ENCODE results near the gene CAPG.
A peak's percentile ranks its signal among the peaks of the same experiment; 100 is the strongest.
"Not testable (repeated sequence)": the region's sequence is repeated elsewhere in the genome, so short reads cannot be mapped to it uniquely, and the experiment has no call there.

The CAPG gene

GRCh38 chr2:85419009-85419675, 9.0 kb upstream of the CAPG start:
- no peak for DNase-seq

- DNase-seq = peak; percentile 80
Measured at GRCh38 chr2:85418132-85419008, 8.2 kb upstream of the CAPG start, which contains the start of gene SH2D6. TSS of gene SH2D6 (plus strand) at chr2:85418714. CDS start at chr2:85429466, 10,752 bp downstream.

GRCh38 chr2:85415980-85416650, 5.9 kb upstream of the CAPG start:
- DNase-seq = peak; percentile 96

- peak; percentile 98 for DNase-seq
Measured at GRCh38 chr2:85414761-85415553, 4.8 kb upstream of the CAPG start.

- not testable (repeated sequence) for DNase-seq
Measured at GRCh38 chr2:85414421-85414759, 4.2 kb upstream of the CAPG start.

- DNase-seq = peak; percentile 87
Measured at GRCh38 chr2:85413592-85414420, 3.6 kb upstream of the CAPG start.

- no peak for DNase-seq
Measured at GRCh38 chr2:85411405-85411748, 1.2 kb upstream of the CAPG start.

- peak; percentile 63 for DNase-seq
Measured at GRCh38 chr2:85410584-85411404, 628 bp upstream of the CAPG start.

GRCh38 chr2:85405201-85406059, 4.7 kb downstream of the CAPG start:
- DNase-seq = peak; percentile 97

- DNase-seq = no peak
Measured at GRCh38 chr2:85401844-85402243, 8.3 kb downstream of the CAPG start.

- no peak for DNase-seq
Measured at GRCh38 chr2:85401464-85401805, 8.7 kb downstream of the CAPG start.

GRCh38 chr2:85400541-85401463, 9.4 kb downstream of the CAPG start:
- DNase-seq = no peak

GRCh38 chr2:85400023-85400422, 10.1 kb downstream of the CAPG start:
- no peak for DNase-seq

GRCh38 chr2:85399183-85399455, 11.0 kb downstream of the CAPG start:
- DNase-seq = no peak

GRCh38 chr2:85398426-85399182, 11.6 kb downstream of the CAPG start:
- DNase-seq = no peak

GRCh38 chr2:85397925-85398331, 12.2 kb downstream of the CAPG start:
- DNase-seq = no peak

- no peak for DNase-seq
Measured at GRCh38 chr2:85396531-85397470, 13.4 kb downstream of the CAPG start.

Measured in inflammatory macrophage treated with lipopolysaccharide for 4 hours (primary cell).